ENCODE data around the gene POLR2H.

Gene POLR2H

DNA sequence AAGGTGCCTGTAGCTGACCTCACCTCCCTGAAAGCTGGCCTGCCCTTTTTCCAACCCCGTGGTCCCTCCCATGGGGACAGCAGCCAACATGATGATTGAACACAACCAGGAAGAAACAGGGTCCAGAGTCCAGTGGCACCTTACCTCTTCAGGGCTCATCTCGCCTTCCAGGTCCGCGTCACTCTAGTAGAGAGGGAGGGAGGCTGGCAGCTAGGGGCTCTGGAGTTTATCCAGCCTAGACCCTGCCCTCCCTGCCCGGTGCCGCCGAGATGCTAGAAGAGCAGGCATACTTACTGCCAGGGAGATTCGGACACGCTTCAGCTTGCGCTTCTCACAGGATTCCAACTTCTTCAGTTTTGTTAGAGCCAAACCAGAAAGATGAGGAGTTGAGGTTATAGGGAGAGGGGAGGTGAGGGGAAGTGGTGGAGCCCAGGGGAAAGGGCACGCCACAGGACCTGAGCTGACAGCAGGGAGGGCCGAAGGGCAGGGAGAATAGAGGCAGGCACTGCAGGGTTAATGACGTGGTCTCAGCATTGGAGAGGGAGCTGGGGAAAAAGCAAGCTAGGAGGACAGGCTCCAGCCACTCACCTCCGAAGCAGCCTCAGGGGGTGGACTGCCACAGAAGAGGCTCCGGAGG lies 9.2 kb upstream of the POLR2H start:
- DNase-seq, result no peak

DNA sequence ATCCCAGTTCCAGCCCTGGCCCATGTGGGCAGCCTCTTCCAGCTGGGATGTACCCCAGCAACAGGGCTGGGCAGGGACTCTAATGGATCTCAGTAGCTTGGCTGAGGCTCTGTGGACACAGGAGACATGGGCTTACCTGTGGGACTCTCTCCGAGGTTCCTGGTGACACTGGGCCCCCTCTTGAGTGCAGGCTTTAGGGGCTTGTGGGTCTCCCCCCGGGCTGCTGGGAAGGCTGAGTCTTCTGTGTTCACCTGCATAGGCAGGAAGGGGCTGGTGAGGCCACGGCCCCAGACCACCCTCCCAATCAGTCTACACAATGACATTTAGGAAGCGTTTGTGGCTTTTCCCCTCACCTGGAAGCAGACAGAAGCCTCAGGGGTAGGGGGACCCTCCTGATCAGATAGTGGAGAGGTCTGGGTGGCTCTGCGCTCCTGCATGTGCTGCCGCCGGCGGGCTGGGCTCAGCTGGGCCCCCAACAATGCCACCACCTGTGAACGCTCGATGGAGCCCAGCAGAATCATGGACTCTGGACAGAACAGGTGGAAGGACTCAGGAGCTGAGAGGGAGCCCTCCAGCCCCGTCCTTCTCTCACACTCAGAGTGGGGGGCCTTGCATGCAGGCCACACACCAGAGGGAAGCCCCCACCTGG lies 8.5 kb upstream of the POLR2H start:
- DNase-seq, result no peak

DNA sequence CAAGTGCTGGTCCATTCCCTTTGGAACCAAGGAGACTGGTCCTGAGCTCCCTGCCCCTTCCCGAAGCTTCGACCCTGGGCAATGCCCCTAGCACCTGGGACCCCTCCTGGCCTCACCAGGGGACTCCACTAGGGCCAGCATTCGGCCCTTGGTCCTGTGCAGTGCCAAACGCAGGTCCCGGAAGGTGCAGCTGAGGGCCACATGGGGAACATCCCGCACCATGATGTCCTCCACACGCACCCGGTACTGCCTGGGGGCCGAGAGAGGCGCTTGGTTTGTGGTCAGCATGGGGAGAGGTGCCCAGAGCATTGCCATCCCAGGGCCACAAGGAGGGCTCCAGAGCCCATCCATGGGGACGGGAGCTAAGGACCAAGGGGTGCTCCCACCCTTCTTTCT lies 8.0 kb upstream of the POLR2H start:
- DNase-seq, result no peak

- DNase-seq, result no peak
Measured at GRCh38 chr3:184354121-184354728, 7.3 kb upstream of the POLR2H start.

DNA sequence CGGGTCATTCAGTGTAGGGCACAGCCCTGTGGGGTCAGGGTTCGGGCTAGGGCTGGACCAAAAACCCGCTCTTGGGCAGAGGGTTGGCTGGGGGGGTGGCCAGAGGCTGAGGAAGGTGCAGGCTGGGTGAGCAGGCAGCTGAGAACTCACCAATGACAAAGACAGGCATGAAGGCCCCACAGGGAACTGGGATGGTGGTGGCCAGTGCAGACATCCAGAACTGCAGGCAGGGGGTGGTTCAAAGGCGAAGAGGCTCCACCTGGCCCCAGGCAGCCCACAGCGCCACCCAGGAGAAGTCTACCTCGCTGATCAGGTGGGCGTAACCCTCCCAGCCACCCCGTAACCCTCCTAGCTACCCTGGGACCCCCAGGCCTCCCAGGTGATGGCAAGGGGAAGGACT lies 6.8 kb upstream of the POLR2H start:
- no peak for DNase-seq

- no peak for DNase-seq
Measured at GRCh38 chr3:184355261-184356040, 6.1 kb upstream of the POLR2H start.

DNA sequence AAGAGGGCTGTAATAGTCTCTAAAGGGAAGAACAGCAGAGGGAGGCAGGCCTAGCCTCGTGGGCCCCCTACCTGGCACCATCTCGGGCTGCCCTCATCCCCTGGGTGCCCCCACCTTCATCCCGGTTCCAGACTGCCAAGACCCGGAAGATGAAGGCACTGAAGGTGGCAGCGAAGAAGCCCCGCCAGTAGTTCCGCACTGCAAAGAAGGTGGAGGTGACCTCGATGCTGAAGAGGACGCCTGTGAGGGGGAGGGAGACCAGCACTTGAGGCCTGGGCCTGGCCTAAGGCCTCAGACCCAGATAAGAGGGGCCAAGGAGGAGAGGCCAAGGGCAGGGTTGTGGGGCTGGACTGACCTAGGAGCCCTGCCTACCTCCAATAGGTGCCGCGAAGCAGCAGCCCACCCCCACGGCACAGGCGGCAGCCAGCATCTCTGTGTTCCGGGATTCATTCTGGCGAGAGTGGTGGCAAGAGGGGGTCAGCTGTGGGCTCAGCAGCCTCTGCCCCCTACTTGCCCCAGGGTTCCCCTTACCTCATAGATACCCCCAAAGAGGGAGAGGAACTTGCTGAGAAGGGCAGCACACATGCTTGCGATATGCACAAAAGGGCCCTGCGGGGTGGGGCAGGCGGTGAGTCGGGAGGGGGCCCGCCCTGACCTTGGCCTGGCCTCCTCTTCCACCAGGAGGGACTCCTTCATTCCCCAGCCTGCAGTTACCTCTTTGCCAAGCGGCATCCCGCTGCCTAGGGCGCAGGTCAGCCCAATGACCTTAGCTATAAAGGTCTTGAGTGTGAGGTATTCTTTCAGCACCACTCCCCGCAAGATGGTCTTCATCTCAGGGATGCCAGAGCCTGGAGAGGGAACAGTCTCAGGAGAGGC lies 4.0 kb upstream of the POLR2H start:
- no peak for DNase-seq

DNA sequence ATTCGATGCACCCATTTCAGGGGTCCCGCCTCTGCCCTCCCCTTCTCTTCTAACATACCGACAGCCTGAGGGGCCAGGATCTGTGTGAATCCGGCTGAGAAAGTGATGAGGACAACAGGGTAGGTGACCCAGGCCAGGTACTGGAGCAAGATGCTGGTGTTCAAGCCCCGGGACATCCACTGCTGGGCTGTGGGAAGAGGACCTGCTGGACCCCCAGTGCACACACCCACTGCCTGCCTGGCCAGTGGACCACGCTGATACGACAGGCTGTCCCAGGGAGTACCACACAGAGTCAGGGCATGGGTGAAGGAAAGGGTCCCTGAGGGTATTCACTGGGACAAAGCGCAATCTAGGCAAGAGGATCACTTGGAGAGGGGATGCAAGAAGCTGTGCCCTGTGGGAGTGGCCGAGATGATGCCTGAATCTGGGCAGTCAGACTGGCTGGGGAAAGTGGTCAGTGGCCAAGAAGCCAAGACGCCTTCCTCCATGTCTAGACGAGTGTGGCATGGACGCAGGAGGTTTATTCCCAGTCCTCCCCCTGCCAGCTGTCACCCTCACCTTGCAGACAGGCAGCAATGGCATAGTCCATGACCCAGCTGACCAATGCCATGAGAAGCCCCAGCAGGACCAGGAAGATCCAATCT lies 3.3 kb upstream of the POLR2H start:
- no peak for DNase-seq

GRCh38 chr3:184358921-184359350 lies 2.6 kb upstream of the POLR2H start:
- DNase-seq, result no peak

DNA sequence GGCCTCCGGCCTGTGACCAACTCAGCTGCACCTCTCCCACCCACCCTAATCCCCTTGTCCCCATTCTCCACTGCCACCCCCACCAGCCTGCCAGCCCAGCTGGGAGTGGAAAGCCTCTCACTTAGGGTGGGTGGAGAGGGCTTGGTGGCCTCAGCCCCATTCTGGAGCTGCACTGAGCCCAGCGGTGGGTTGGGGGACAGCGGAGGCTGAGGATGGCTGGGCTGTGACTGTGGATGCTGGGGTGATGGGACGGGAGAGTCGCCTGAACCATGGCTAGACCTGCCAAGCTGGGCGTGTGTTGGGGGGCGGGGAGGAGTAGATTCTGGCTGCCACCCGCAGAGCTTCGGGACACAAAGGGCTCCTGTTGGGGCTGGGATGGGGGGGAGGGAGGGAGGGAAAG lies 1.9 kb upstream of the POLR2H start:
- DNase-seq, result no peak

- no peak for DNase-seq
Measured at GRCh38 chr3:184360070-184360928, 1.2 kb upstream of the POLR2H start.

GRCh38 chr3:184360929-184361531 lies 480 bp upstream of the POLR2H start:
- no peak for DNase-seq

DNA sequence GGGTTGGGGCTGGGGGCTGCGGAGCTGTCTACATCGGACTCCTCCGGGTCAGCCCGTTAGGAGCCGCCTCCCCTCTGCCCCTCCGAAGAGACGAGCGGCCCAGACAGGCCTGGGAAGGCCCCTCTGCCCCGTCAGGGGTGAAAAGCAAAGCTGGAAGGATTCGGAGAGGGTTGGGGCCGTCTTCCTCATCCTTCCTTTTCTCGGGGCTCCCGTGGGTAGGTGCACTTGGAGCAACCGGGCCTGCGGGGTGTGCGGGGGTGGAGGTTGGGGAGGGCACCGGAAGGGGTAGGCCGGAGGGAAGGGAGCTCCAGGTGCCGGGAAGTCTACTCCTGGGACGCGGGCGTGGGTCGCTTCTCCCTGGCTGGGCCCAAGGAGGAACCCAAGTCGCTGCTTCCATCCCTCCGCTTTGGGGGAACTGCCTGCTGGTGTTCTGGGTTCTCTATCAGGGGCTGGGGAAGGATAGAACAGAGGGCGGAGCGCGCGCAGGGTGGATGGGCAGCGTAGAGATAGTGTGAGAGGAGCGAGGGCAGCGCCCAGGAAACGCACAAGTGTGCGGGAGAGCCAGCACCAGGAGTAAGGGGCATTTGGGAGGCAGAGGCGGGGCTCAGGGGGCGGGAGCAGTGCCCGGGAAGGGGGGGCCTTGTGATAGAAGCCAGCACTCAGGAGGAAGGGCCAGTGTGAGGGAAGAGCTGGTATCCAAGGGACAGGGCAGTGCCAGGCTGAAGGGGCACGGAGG lies 590 bp downstream of the POLR2H start:
- no peak for DNase-seq

DNA sequence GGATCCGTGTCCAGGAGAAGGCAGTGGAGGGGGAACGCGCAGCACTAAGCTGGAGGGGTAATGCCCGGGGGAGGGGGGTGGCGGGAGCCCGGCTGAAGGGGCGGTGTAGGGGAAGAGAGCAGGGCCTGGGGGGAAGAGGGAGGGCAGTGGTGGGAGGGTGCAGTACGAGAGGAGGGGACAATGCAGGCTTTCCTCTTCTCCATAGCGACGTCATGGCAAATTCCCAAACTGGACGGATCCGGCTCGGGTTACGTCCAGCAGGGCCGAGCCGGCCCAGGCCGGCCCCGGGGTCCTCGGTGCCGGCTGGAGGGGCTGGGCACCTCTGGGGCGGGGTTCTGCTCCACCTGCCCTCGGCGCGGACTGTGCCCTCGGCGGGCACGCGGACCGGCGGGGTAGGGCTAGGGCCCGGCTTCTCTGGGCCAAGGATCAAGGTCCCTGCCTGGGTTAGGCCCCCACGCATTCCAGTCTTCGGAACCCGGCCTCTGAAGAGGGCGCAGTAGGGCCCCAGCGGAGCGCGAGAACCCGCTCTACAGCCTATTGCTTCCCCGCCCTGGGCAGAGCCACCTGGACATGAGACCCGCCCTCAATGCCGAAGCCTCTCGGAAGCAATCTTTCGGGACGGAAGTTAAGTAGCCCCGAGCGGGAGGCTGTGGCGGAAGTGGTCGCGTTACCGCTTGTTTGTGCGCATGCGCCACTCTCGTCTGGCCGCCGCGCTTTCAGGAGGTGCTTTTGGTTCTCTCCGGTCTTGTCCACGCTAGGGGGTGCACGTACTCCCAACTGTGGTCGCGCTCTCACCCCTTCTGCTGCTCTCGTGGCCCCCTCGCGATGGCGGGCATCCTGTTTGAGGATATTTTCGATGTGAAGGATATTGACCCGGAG lies 1.4 kb downstream of the POLR2H start:
- peak; percentile 96 for DNase-seq

DNA sequence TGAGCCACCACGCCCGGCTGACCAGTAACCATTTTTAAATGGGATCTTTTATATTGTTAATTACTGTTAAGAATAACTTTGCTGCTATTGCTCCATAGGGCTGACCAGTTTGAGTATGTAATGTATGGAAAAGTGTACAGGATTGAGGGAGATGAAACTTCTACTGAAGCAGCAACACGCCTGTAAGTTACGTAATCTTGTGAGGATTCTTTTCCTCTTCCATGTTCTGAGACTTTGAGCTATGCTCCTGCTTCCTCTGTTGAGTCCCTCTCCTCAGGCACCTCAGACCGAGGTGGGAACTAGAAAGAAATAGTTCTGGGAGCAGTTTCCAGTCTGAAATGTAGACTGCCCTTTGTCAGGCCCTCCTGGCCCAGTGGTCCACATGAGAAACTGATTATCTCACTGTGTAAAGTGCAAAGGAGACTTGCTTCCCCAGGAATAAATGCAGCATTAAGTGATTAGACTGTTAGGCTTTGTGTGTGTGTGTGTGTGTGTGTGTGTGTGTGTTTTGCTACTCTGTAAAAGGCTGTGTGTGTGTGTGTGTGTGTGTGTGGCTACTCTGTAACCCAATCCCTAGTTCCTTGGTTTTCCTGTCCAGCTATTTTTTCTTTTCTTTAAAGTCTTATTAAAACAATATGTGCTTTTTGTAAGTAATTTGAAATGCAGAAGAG lies 5.2 kb downstream of the POLR2H start:
- DNase-seq, result no peak

GRCh38 chr3:184368116-184368515 lies 6.6 kb downstream of the POLR2H start:
- no peak for DNase-seq

- no peak for DNase-seq
Measured at GRCh38 chr3:184368586-184369183, 7.2 kb downstream of the POLR2H start.

GRCh38 chr3:184371570-184372018 lies 10.1 kb downstream of the POLR2H start:
- DNase-seq, result no peak

Data from cortex of kidney (tissue), 1 donor.